NCI-H226 (cell line): ENCODE measurements around the gene C15orf40.
A peak's percentile ranks its signal among the peaks of the same experiment; 100 is the strongest.
"Not testable (repeated sequence)": the region's sequence is repeated elsewhere in the genome, so short reads cannot be mapped to it uniquely, and the experiment has no call there.

ENCODE experiments used
- DNase-seq: peaks from one replicate; pipeline ENCODE4 v3.0.0-alpha.2; 2015

The C15orf40 gene

GRCh38 chr15:83011271-83012075, at the start of gene C15orf40:
Gene C15orf40 (minus strand): TSS chr15:83011639. CDS start chr15:83011607, 32 bp downstream.
- DNase-seq = peak; percentile 96

- DNase-seq = no peak
Measured at GRCh38 chr15:83057696-83058376, 46.4 kb upstream of the C15orf40 start.

- DNase-seq = no peak
Measured at GRCh38 chr15:83057002-83057401, 45.6 kb upstream of the C15orf40 start.

GRCh38 chr15:83053151-83053550, 41.7 kb upstream of the C15orf40 start:
- DNase-seq = no peak

- DNase-seq = peak; percentile 53
Measured at GRCh38 chr15:83046558-83047127, 35.2 kb upstream of the C15orf40 start.

DNA sequence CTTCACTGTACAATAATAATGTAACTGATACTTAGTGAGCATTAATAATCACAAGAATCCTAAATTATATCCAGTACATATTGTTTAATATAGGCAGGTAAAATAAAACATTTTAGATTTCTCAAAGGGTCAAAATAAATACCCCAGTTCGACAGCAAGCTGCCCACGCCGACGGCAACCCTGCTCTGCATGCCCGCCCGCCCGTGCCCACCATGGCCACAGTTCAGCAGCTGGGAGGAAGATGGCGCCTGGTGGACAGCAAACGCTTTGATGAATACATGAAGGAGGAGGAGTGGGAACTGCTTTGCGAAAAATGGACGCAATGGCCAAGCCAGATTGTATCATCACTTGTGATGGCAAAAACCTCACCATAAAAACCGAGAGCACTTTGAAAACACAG, 32.7 kb upstream of the C15orf40 start:
- no peak for DNase-seq

DNA sequence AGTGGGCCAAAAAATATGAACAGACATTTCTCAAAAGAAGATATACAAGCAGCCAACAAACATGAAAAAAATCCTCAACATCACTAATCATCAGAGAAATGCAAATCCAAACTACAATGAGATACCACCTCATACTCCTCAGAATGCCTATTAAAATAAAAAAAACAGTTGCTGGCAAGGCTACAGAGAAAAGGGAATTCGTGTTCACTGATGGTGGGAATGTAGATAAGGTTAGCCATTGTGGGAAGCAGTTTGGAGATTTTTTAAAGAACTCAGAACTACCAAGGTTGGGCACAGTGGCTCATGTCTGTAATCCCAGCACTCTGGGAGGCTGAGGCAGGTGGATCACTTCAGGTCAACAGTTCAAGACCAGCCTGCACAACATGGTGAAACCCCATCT, 27.8 kb upstream of the C15orf40 start:
- peak; percentile 39 for DNase-seq

- no peak for DNase-seq
Measured at GRCh38 chr15:83036253-83036652, 24.8 kb upstream of the C15orf40 start.

DNA sequence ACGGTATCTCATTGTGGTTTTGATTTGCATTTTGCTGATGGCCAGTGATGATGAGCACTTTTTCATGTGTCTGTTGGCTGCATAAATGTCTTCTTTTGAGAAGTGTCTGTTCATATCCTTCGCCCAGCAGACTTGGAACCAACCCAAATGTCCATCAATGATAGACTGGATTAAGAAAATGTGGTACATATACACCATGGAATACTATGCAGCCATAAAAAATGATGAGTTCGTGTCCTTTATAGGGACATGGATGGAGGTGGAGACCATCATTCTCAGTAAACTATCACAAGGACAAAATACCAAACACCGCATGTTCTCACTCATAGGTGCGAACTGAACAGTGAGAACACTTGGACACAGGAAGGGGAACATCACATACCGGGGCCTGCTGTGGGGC, 19.8 kb upstream of the C15orf40 start:
- DNase-seq = not testable (repeated sequence)

- peak; percentile 70 for DNase-seq
Measured at GRCh38 chr15:83030021-83030420, 18.6 kb upstream of the C15orf40 start.

DNA sequence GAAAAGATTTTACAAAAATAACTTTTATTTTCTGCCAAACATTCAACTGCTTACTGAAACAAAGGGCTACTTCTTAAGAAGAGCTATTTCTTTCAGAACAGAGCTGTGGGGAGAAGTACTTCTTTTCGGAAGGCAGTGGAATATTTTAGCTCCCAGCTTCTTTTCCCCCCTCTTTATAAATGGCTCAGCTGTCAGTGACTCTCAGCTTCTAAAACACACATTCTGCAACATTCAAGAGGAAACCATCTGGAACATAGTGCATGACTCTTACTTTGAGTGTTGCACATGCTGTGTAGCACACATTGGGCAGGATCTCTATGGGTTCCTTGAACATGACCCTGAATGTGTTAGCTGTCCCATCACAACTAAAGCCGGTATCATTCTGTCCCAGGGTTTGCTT, 7.0 kb upstream of the C15orf40 start:
- no peak for DNase-seq

DNA sequence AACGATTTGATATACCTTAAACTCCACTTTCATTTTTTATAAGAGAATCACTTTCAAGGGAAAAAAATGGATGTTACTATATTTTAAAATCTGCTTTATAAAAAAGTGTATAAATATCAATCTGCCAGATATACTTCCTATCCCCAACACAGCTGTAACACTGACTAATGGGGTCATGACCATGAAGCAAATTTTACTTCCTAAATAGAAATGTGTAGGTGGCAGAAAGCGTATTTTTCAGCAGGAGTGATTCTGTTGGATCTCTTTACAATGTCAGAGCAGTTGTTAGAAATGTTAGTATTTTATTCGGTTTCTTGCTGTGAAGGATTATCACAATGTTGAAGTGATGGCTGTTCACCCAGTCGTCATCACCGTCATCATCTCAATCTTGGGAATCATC, 5.5 kb upstream of the C15orf40 start:
- no peak for DNase-seq

DNA sequence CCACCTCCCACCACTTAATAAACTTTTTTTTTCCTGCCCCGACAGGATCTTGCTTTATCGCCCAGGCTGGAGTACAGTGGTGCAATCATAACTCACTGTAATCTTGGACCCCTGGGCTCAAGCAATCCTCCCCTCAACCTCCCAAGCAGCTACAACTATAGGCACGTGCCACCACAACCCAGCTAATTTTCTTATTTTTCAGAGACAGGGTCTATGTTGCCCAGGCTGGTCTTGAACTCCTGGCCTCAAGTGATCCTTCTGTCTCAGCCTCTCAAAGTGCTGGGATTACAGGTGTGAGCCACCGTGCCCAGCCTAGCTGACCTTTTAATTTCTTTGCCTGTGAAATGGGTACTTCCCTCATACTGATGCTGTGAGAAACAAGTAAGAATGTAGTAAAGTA, 3.9 kb upstream of the C15orf40 start:
- no peak for DNase-seq

DNA sequence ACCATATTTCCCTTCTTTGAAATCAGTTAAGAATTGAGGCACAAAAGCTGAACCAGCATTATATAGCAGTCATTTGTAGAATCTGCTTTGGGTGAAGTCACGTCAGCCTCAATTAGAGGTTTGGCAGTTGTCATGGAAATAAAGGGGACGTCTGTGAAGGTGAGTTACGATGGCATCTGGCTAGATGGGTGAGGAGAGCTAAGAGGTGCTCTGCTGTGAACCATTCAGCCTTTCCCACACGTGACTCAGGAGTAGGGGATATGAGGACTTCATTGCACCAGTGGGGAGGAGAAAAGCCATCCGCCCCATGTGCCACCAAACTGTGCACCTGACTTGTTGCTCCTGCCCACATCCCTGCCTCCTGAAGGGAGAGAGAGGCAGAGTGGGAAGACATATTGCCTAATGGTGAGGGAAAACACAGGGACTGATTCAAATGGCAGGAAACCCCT, 2.8 kb upstream of the C15orf40 start:
- DNase-seq = no peak

- no peak for DNase-seq
Measured at GRCh38 chr15:83012636-83013035, 1.2 kb upstream of the C15orf40 start.

GRCh38 chr15:83012076-83012426, 612 bp upstream of the C15orf40 start:
- no peak for DNase-seq

DNA sequence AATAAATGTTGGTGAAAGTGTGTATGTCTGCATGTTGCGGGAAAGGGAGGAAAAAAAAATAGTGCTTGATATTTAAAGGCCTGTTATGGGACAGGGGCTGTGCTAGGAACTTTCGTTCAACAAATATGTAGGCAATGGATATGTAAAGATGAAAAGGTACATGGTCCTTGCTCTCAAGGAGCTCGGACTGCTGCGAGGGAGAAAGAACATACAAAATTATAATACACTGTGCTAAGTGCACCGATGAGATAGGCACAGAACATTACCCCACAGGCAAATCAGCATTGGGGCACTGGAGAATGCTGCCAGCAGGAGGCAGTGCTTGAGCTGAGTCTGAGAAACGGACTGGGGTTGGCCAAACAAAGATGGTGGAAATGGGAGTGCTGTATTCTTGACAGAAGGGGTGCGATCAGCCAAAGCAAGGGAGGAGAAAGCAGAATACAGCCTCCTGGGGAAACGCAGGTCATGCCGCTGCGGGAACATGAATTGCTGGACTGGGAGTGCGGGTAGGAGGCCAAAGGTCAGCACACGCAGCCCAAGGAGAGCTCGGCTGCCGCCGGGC, 649 bp downstream of the C15orf40 start:
- DNase-seq = peak; percentile 74

GRCh38 chr15:83000672-83001031, 10.8 kb downstream of the C15orf40 start:
- DNase-seq = not testable (repeated sequence)

GRCh38 chr15:82999905-83000671, 11.4 kb downstream of the C15orf40 start:
- peak; percentile 22 for DNase-seq

GRCh38 chr15:82999426-82999825, 12.0 kb downstream of the C15orf40 start:
- no peak for DNase-seq

- DNase-seq = peak; percentile 28
Measured at GRCh38 chr15:82995938-82996337, 15.5 kb downstream of the C15orf40 start.

DNA sequence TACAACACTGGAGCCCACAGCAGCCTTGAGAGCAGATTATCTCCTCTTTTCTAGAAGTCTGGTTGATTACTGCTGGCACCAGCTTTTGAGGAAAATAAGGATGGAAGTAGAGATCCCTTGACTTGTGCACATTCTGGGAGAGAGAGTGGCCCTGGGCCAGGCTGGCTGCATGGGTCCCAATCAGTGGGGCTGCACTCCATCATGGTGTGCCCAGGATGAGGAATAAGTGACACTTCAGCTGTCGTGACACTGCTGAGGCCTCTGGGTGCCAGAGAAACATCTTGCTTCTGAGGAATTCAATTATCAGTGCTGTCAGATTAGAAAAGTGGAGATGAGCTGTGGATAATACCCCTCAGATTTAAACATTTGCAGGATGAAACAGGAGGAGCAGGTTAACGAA, 16.4 kb downstream of the C15orf40 start:
- DNase-seq = no peak

DNA sequence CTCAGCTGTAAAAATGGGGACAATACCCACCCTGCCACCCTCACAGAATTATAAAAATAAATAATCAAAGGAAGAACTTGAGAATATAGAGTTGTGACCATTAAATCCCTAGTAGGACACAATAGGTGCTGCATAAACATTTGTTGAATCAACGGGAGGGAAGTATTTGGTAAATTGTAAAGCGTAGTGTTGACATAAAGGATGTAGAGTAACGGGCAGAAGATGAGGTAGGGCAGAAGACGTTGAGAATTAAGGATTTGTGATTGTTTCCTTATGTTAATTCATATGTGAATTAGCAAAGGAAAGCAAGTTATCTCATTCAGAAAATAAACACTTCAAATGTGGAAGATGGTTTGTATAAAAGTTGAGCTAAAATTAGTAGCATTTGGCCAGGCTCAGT, 18.3 kb downstream of the C15orf40 start:
- DNase-seq = no peak
